GM12874 (cell line): ENCODE data around the gene ADSS2.

Experiments used
- TF ChIP-seq, protein P1 (sequence below): IDR thresholded peaks from 2 replicates; pipeline ENCODE4 v1.5.1; 2011; ENCODE audit warnings: low read depth, mild to moderate bottlenecking, control low read depth, low read length, moderate library complexity; ENCODE audit not compliant: insufficient read depth

The ADSS2 gene

DNA sequence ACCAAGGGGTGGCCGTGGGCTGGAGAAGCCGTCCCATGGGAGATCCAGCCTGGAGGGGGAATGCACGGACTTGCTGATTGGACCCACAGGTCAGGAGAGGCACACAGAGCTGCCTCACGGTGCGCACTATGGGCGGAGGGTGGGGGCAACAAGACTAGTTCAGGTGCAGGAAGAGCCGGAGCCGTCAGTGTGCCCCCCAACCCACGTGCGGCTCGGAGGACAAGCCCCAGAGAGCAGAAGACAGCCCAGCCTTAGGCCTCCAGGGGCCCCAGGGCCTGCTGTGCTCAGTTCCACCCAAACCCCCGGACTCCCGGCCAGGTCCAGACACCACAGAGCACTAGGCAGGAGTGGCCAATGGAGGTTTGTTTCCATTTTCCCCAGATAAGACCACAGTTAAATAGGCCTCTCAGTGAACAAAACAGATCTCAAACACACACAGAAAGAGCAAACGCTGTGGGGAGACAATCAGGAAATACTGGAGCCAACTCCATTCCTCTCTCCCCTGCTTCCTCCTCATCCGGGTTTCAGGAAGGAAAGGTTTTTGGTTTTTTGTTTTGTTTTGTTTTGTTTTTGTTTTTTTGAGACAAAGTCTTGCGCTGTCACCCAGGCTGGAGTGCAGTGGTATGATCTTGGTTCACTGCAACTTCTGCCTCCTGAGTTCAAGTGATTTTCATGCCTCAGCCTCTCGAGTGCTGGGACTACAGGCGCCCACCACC, 84.2 kb downstream of the ADSS2 start:
- TF ChIP-seq, protein P1, sequence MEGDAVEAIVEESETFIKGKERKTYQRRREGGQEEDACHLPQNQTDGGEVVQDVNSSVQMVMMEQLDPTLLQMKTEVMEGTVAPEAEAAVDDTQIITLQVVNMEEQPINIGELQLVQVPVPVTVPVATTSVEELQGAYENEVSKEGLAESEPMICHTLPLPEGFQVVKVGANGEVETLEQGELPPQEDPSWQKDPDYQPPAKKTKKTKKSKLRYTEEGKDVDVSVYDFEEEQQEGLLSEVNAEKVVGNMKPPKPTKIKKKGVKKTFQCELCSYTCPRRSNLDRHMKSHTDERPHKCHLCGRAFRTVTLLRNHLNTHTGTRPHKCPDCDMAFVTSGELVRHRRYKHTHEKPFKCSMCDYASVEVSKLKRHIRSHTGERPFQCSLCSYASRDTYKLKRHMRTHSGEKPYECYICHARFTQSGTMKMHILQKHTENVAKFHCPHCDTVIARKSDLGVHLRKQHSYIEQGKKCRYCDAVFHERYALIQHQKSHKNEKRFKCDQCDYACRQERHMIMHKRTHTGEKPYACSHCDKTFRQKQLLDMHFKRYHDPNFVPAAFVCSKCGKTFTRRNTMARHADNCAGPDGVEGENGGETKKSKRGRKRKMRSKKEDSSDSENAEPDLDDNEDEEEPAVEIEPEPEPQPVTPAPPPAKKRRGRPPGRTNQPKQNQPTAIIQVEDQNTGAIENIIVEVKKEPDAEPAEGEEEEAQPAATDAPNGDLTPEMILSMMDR: no peak

DNA sequence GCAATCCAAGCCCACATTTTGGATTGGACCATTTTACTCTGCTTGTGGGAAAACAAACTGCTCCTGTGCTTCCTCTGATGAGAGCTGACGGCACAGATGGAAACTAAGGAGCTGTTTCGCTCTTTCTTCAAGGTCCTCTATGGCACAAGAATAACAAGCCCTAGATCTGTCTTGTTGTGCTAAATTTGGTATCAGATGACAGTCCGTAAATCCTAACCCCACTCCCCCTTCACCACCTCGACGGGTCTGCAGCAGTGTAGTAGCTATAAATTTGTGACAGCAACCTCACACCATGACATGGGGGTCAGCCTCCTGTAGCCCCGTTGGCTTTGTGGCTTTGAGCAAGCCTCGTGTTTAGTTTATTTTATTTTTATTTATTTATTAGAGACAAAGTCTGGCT, 85.9 kb downstream of the ADSS2 start:
- TF ChIP-seq, protein P1: no peak

DNA sequence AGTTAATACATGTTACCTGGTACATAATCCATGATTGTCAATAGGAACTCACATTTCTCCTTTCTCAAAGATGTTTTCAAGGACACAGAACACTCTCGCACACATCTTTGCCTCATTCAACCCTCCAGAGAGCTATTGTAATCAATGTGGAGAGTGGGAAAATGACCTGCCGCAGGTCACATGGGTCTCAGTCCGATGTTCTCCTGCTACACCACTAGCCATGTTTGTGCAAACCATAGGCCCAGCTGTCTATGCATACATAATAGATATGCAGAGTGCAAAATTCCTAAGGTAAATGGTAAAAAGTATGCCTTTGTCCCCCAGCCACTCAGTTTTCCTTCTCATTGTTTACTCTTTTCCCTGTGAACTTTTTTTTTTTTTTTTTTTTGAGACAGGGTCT, 89.2 kb downstream of the ADSS2 start:
- TF ChIP-seq, protein P1: no peak

DNA sequence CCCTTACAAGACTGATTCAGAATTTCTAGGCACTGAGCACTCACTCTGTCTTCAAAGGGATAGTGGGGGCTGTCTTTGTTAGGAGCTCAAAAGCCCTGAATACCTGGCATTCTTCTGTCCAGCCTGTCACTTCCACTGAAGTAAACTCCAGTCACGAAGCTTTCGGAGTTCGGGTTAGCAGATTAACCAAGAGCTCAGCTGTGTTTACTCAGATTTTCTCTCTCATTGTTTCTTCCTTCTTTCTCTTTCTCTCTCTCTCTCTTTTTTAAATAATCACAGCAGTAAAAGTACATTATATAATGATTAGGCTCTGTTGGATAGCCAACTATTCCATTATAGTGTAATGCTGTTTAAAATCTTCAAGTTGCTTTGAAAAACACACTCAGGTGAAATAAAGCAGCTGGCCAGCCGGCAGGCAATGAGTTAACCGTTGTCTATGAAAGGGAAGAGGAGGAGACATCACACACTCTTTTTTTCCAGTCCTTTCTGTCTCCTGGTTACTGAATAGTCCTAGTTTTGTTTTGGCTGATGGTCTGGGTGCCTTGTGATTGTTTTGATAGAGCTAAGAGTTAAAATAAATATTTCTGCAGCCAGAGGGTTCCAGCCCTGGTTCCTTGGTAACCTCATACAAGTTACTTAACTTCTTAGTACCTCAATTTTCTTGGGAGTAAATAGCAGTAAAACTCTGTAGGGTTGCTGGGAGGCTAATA, 89.8 kb downstream of the ADSS2 start:
- TF ChIP-seq, protein P1: no peak
